Omental fat pad (tissue), 4 donors: ENCODE results near the gene CORO7. TPM values are rescaled to one million over a fixed set of nuclear protein-coding genes. Genes with fewer than 3 reads are reported as not detected.

Source experiments
- ATAC-seq: fragments of 150-250 bp; one replicate; pipeline ENCODE4 v1.9.1; 2016; ENCODE audit warnings: mild to moderate bottlenecking, moderate library complexity; ENCODE audit not compliant: low FRiP score
- DNase-seq: peaks from one replicate; pipeline ENCODE4 v3.0.0-alpha.2; 2019; ENCODE audit warnings: low spot score
- CTCF ChIP-seq, 3 donors: fragments of 450-650 bp; IDR thresholded peaks; one replicate each; pipeline ENCODE4 v1.5.1; 2016 to 2017; ENCODE audit warnings: antibody characterized with exemption in 3 of 3, mild to moderate bottlenecking in 3 of 3, moderate library complexity in 2 of 3
- total RNA-seq, 4 donors: library from RNA; depleted of rRNA; stranded (reverse); fragments of >200 nt; gene quantifications; one replicate each; pipeline ENCODE4 v1.1.0, GENCODE V29; 2016

CORO7 gene
- total RNA-seq, 4 donors from 2014 or later: 15.1 to 46.3 (median 27.5) TPM

- TF ChIP-seq CTCF (IDR thresholded peaks at IDR 0.05): no peak
- DNase-seq (no peak), ATAC-seq (no peak)
These were observed 29.3 kb downstream of the CORO7 start for GRCh38 chr16:4386951-4387565.

GRCh38 chr16:4386451-4386805 is 30.0 kb downstream of the CORO7 start:
- DNase-seq (no peak), ATAC-seq (no peak)
- no peak for TF ChIP-seq CTCF (IDR thresholded peaks at IDR 0.05)

- no peak for TF ChIP-seq CTCF (IDR thresholded peaks at IDR 0.05)
- DNase-seq (no peak), ATAC-seq (no peak)
These were observed 30.5 kb downstream of the CORO7 start for GRCh38 chr16:4385789-4386450.

GRCh38 chr16:4385066-4385788 is 31.2 kb downstream of the CORO7 start:
- ATAC-seq (no peak), DNase-seq (no peak)
- TF ChIP-seq CTCF (IDR thresholded peaks at IDR 0.05): no peak

GRCh38 chr16:4384509-4384942 is 31.9 kb downstream of the CORO7 start:
- no peak for DNase-seq

More at GRCh38 chr16:4384509-4384942, 31.9 kb downstream of the CORO7 start:
- no peak for ATAC-seq
- TF ChIP-seq CTCF (IDR thresholded peaks at IDR 0.05): no peak
